Epithelial cell of proximal tubule (primary cell): ENCODE data around the gene CR1. TPM values are rescaled to one million over a fixed set of nuclear protein-coding genes. Genes with fewer than 3 reads are reported as not detected.

Source experiments
- DNase-seq: peaks from one replicate; pipeline ENCODE4 v3.0.0-alpha.2; 2011; ENCODE audit warnings: low read depth
- H3K4me3 ChIP-seq: 2 replicates; pipeline ENCODE4 v1.5.1; 2011; ENCODE audit warnings: low read depth, mild to moderate bottlenecking, low read length
- total RNA-seq: library from RNA; depleted of rRNA; stranded (reverse); fragments of >200 nt; gene quantifications from 2 replicates; pipeline ENCODE4 v1.2.3, GENCODE V29; 2015
- TF ChIP-seq, protein P1 (sequence below): conservative IDR thresholded peaks from 2 replicates; pipeline ENCODE4 v1.5.1; 2012; ENCODE audit warnings: low read depth, mild to moderate bottlenecking, low read length

CR1 gene
- total RNA-seq: not detected in 2 replicates

DNA sequence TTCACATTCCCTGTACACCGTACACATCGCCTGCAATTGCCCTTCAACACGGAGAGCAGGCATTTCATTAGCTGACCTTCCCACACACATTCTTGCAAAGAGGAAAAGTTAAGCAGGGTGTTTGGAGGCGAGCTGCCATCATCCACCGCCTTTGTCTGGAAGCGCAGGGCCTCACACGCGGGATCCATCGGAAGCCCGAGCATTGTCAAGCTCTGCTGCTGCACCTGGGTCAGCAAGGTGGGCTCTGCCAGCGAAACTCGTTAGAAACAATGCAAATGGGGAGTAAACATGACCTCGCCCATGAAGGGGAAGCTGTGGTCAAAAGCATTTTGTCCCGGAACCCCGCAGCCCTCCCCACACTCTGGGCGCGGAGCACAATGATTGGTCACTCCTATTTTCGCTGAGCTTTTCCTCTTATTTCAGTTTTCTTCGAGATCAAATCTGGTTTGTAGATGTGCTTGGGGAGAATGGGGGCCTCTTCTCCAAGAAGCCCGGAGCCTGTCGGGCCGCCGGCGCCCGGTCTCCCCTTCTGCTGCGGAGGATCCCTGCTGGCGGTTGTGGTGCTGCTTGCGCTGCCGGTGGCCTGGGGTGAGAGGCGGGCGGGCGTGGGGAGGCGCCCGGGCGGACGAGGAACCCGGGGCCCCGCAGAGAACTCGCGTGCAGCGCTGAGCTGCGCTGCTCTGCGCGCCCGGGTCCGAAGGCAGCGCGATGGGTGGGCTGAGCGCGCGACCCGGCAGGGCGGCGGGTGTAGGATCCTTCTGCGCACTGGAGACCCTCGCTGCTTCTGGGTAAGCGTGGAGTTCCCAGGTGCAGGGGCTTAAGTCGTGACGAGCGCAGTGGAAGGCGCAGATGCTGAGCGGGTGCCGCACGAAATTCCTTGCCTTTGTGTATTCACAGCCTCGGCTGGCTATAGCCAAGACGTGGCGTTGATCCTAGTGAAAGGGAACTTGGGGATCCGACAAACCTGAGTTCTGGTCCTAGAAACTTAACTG is at the start of gene CR1:
TSS of gene CR1 (plus strand) at position 357 of the 992 bp plus-strand sequence. CDS start at position 468, 111 bp downstream.
- H3K4me3 ChIP-seq: peak within 1 kb of the TSS; percentile 44
- TF ChIP-seq, protein P1, sequence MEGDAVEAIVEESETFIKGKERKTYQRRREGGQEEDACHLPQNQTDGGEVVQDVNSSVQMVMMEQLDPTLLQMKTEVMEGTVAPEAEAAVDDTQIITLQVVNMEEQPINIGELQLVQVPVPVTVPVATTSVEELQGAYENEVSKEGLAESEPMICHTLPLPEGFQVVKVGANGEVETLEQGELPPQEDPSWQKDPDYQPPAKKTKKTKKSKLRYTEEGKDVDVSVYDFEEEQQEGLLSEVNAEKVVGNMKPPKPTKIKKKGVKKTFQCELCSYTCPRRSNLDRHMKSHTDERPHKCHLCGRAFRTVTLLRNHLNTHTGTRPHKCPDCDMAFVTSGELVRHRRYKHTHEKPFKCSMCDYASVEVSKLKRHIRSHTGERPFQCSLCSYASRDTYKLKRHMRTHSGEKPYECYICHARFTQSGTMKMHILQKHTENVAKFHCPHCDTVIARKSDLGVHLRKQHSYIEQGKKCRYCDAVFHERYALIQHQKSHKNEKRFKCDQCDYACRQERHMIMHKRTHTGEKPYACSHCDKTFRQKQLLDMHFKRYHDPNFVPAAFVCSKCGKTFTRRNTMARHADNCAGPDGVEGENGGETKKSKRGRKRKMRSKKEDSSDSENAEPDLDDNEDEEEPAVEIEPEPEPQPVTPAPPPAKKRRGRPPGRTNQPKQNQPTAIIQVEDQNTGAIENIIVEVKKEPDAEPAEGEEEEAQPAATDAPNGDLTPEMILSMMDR: no peak
- no peak for DNase-seq

DNA sequence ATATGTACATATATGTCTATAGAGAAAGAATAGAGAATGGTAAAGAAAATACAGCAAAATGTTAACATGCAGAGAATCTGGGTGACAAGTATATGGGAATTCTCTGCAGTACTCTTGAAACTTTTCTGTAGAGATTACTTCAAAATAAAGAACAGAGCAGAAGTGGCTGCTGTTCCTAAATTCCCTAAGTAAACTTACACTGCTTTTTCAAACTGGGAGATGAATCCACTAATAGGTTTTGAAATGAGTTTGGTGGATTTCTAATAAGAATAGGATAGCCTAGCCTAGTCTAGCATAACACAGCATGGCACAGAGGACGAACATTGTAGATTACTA is 42.3 kb upstream of the CR1 start:
- no peak for DNase-seq
- H3K4me3 ChIP-seq: peak overlapping the region; percentile 56
- TF ChIP-seq, protein P1: no peak

DNA sequence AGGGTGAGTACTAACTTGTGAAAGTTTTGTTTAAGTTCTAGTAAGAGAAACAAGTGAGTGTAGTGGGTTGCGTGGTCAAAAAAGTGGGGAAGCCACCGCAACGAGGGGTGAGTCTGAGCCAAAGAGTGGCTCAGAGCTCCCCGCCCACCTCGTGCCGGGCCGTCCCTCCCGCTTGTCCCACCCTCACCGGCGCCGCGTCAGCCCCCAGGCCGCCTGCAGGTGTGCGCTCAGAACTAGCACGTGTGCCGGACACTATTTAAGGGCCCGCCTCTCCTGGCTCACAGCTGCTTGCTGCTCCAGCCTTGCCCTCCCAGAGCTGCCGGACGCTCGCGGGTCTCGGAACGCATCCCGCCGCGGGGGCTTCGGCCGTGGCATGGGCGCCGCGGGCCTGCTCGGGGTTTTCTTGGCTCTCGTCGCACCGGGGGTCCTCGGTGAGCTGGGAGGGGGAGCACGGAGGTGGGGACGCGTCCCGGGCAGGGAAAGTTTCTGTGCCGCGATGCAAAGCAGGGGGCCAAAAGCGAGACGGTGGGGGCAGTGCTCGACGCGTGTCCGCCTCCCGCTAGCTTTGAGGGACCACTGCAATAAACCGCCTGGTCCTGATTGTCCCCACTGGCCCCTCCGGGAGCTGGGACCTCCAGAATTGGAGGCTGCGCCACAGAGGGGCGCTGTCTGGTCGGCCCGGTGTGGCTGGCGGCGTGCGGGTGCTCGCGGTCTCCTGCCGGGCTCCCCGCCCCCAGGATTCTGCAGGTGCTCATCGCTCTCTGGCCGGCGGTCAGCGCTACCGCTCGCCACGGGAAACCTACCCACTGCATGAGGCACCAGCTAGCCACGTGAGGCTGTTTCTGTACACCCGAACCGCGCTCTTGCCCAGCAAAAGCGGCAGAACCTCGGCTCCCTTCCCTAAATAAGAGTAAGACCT is 41.7 kb upstream of the CR1 start, which contains the start of gene CR2:
TSS of gene CR2 (plus strand) at position 283 of the 919 bp plus-strand sequence. CDS start at position 374, 91 bp downstream.
- H3K4me3 ChIP-seq: peak within 1 kb of the TSS; percentile 56
- DNase-seq: no peak
- TF ChIP-seq, protein P1: peak; percentile 28

DNA sequence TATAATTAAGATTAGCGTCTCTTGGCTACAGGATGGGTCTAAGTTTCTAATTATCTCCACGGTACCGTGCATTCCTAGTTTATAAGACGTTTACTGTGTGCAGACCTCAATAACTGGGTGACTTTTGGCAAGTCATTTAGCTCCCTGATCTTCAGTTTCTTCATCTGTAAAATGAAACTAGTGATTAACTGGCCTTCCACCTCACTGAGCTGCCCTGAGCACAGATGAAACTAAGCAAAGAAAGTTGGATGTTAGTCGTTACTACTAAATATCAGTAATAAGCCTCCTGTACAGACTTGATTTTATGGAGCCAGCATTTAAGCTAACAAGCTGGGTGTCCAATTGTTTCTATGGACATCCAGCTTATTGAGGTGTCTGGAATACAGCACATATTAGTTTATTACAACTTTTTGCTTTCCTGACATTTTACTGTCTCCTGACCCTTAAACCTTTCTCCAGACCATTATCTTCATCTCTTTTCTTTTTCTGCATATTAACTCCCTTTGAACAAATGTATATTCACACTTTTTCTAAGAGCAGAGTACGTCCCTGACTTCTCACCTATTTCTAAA is 40.7 kb upstream of the CR1 start:
- no peak for DNase-seq
- TF ChIP-seq, protein P1: no peak
- H3K4me3 ChIP-seq: peak overlapping the region; percentile 56

DNA sequence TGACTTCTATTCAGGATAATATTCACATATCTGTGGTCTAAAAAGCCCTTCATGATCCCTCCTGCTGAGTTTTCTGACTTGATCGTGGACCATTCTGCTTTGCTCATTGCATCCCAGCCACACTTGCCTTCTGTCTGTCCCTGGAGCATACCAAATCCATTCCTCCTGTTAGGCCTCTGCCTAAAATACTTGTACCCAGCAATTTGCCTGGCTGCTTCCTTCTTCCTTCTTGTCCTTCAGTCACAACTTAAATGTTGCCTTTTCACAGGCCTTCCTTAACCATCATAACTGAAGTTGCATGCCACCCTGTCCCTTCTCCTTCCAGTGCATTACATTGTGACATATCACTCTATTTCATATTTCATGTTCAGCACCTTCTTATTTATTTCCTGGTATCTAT is 37.5 kb upstream of the CR1 start:
- TF ChIP-seq, protein P1: no peak

DNA sequence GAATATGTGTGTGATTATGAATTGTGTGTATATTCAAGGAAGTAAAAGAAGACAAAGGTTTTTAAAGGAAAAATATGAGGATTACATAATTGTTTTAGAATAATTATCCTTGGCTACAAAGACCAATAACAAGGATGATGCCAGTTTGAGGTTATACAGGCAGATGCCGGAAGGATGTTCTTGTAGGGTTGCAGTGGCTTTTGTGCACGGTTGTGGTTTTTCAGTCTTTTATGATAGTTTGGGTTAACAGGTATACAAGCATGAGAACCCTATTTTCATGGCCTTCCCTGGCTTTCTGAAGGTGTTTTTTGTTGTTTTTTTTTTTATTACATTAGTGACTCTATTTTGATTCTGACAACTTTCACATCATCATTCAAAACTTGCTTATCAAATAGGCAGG is 36.9 kb upstream of the CR1 start:
- DNase-seq: no peak
- TF ChIP-seq, protein P1: no peak
- H3K4me3 ChIP-seq: no peak overlapping the region

More for the DNA sequence above, 37.5 kb upstream of the CR1 start:
- no peak overlapping the region for H3K4me3 ChIP-seq
- DNase-seq: no peak
